Hippocampal formation (tissue), 2 donors: ENCODE data around the gene RBMX2.

Experiments
- DNase-seq, 2 donors: peaks; one replicate each; lab custom pipeline; 2025; lab: John Stamatoyannopoulos, UW

RBMX2 gene

DNA sequence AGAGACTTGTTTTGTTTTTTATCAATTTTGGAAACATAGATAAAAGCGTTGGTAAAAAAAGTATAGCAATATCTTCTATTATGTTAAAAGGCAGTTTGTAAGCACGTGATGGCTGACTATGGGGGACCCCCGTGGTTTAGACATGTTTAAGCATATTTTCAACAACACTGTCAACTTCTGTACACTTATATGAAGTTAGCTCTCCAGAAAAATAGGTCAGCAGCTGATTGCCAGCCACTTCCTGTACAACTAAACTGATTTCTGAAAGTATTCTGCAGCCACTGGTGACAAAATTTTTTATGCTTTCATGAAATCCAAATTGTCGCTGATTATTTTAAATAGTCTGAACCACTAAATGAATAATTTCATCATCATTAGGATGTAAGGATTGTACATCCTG, 45.2 kb downstream of the RBMX2 start:
- DNase-seq, result no peak
